Stimulated activated CD8-positive, alpha-beta memory T cell treated with anti-CD3 and anti-CD28 coated beads, Interleukin-12 subunit alpha, Interleukin-12 subunit beta, amount 100 ng/mL, for 1 hour (primary cell): ENCODE data around the gene PKDCC.

Experiments
- DNase-seq: peaks from one replicate; pipeline ENCODE4 v3.0.0-alpha.2; 2020; ENCODE audit warnings: low read depth

Gene PKDCC

DNA sequence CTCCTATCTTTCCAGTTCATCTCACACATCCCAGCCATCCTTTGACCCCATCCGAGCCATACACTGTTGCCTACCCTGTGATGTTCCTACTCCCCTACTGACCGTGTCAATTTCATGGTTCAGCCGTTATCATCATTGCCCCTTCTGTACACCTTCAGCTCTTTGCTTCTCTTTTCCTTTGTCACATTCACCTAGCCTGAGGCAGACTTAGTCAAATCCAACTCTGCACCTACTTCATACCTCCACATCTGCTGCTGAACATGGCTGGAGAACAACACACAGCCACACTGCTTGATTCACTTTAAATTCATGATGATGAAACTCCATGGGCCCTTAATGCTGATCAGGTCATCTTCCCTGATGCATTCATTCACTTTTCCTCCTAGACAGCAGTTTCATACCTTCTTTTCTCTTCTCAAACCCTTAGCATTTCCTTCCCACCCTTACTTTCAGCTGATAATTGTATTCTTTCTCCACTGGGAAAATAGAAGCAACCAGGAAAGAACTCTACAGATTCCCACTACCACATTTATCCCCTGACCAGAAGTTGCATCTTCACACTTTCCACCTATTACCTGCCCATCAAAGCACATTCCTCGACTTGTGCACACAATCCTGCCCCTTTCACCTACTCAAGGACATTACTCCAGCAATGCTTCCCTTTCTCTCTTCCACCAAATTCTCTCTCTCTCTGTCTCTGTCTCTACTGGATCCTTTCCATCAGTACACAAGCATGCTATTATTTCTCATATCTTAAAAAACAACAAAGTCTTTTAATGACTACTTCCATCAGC is 59.6 kb downstream of the PKDCC start:
- no peak for DNase-seq
